Left renal pelvis (tissue), 4 donors: ENCODE results near the gene AKR7A3. TPM values are rescaled to one million over a fixed set of nuclear protein-coding genes. Genes with fewer than 3 reads are reported as not detected.
"Not testable (repeated sequence)": the region's sequence is repeated elsewhere in the genome, so short reads cannot be mapped to it uniquely, and the experiment has no call there.

Experiments used
- DNase-seq, 4 donors: peaks; one replicate each; pipeline ENCODE4 v3.0.0-alpha.2; 2013; ENCODE audit warnings: low read depth in 4 of 4, low spot score in 3 of 4
- polyA plus RNA-seq, 4 donors: library from polyadenylated mRNA; unstranded; fragments of 120-200 nt; gene quantifications; one replicate each; pipeline ENCODE4 v1.2.1, GENCODE V29; 2013; ENCODE audit not compliant: insufficient read length in 4 of 4

Gene AKR7A3
- polyA plus RNA-seq, 4 donors, result 0.75 to 3.6 (median 1.2) TPM

DNA sequence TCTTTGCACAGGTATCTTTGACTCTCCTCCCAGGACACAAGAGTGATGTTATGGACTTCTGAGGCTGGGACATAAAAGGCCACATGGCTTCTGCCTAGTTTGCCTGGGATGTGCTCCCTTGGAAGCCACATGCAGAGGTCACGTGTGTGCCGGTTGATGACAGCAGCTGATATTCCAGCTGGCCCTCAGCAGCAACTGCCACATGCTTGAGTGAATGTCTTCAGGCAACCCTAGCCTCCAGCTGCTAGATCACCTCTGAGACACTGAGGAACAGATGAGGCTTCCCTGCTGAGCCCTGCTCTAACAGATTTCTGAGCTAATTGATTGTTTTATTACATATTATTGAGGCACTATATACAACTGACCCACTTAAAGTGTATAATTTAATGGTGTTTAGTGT is 11.6 kb upstream of the AKR7A3 start:
- no peak for DNase-seq

DNA sequence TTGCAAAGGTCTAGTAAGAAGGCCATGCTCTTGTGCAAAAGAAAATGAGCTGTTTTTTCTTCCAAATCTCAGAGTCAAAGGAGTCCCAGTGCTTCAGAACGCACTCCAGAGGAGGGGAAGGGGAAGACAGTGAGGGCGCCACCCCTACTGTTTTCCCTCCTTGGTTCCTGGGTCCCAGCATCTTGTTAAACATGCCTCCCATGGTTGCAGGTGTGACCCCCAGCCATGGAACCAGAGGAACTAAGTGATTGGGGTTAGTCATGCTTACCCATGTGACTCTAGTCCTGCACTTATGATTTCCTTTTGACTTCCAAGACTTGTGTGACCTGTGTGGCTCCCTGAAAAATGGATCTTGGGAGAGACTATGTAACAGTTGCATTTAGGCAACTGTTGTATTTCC is 6.1 kb upstream of the AKR7A3 start:
- DNase-seq, result no peak

DNA sequence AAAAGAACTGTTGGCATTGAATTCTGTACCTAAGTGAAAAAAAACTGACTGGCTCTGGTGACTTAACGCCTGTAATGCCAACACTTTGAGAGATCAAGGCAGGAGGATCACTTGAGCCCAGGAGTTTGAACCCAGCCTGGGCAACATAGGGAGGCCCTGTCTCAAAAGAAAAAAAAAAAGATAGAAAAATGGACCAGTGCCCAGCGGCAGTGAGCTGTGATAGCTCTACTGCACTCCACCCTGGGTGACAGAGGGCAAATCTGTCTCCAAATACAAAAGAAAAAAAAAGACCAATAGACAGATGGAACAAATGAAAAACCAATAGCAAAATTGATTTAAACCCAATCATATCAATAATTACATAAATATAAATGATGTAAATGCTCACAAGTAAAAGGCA is 674 bp upstream of the AKR7A3 start:
- no peak for DNase-seq

DNA sequence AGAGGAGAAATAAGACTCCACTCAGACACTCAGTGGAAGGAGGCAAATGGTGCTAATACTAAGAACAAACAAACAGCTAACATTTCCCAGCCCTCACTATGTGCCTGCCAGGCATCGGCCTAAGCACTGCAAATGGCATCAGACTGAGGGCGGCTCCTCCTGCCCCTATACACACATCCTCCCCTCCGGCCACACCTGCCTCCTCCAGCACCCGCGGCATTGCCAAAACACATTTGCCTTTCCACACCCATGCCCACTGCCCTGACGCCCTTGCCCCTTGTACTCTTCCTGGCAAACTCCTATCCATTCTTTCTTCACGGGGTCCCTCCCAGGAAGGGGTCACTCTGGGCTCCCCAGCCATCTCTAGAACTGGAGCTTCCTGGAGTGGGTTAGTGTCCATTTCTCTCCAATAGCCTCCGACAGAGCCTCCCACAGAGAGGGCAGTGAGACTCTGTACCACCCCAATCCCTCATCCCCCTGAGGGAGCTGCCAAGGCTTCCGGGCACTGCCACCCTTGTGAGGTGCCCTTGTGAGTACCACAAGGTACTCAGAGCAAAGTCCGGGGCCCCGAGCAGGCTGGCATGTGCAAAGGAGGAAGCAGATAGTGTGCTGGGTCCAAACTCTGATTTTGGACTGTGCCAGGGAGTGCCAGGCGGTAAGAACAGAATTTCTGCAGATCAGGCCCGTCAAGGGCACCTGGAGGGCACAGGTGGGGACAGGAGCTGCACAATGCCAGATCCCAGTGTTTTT is 959 bp downstream of the AKR7A3 start:
- DNase-seq, result no peak

DNA sequence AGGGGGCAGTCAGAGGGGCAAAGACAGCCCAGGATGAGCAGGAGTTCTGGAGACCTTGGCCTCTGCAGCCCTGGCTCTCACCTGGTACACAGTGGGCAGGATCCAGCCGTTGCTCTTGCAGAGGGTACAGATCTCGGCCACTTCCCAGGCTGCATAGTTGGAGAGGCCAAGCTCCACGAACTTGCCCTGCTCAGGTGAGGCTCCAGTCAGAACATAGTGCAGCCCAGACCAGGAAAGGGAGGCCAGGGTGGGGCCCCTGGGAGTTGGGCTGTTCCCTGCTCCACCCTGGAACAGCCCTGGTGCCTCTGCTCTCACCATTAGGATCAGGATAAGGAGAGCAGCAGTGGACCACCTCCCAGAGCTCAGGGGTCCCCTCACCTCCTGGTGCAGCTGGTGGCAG is 2.8 kb downstream of the AKR7A3 start:
- DNase-seq, result not testable (repeated sequence)

DNA sequence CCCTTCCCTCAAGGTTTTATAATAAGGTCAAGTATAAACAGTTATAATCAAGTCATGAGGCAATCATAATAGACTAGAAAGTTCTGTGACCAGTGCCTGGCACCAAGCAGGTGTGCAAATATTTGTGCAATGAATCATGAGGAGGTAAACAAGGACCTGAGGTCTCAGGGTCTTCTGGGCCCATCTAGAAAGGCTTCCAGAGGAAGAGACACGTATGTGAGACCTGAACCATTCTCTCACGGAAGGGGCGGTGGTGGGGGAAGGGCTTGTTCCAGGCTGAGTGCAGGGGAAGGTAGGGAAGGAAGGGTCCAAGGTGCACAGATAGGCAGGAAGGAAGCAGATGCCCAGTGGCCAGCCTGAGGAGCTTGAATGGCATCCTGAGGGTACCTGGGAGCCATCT is 3.2 kb downstream of the AKR7A3 start:
- not testable (repeated sequence) for DNase-seq

DNA sequence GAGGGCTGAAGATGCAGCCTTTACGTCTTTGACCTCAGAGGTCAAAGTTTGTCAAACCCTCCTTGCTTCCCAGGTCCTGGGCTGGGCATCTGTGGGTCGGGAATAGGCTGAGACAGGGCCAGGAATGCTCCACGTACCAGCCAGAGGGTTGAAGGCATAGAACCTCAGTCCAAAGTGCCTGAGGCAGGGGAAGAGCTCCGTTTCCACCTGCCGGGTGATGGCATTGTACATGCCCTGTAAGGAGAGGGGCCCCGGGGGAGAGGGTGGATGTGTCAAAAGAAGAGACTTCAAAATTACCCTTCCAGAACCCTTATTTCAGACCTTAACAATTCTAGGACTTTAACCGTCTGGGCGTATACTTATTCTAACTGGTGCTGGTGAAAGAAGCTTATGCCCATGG is 3.7 kb downstream of the AKR7A3 start:
- no peak for DNase-seq

DNA sequence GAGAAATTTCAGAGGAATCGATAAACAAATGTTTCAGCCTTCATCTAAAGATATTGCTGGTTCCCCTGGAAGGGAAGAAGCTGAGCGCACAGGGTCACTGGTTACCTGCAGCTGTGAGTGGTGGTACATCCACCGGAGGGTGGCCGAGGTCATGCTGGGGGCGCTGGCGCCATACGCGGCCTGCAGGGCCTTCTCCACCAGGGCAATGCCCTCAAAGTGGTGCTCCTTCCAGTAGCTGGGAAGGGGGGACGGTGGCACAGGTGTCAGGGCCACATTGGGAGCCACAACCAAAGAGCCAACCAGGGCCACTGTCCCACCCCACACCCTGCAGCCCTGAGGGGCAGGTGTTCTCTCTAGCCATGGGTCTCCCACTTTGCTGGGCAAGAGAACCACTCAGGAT is 4.7 kb downstream of the AKR7A3 start:
- DNase-seq, result no peak

DNA sequence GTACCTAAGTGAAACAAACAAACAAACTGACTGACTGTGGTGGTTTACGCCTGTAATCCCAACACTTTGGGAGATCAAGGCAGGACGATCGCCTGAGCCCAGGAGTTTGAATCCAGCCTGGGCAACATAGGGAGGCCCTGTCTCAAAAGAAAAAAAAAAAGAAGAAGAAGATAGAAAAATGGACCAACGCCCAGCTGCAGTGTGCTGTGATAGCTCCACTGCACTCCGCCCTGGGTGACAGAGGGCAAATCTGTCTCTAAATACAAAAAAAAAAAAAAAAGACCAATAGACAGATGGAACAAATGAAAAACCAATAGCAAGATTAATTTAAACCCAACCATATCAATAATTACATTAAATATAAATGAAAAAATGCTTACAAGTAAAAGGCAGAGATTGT is 13.9 kb downstream of the AKR7A3 start:
- DNase-seq, result no peak

DNA sequence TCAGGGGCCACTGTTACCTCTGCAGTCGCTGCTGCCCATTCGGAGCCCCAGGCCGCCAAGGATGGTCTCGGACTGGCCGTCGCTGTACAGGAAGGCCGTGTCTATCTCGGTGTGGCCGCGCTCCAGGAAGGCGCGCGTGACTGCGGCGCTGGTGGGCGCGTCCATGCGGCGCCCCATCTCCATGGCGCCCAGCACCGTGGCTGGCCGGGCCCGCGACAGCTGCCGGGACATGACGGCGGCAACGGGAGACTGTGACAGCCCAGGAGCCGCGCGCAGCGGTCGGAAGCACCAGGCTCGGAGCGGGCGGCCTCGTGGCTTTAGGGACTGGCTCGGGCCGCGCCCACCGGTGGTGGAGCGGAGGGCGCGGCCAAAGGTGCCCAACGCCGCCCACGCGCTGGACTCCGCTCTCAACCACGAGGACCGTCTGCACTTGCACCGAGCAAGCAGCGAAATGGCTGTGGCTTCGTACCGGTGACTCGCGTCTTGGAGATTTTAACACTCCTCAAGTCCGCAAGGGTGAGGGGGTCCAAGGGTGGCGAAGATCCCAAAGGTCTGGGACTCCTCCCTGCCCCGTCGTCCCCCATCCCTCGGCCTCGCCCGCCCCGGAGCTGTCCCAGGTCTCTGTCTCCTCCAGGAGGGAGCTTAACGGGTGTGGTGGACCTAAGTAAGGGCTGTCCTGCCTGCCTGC is 14.6 kb downstream of the AKR7A3 start:
- not testable (repeated sequence) for DNase-seq

DNA sequence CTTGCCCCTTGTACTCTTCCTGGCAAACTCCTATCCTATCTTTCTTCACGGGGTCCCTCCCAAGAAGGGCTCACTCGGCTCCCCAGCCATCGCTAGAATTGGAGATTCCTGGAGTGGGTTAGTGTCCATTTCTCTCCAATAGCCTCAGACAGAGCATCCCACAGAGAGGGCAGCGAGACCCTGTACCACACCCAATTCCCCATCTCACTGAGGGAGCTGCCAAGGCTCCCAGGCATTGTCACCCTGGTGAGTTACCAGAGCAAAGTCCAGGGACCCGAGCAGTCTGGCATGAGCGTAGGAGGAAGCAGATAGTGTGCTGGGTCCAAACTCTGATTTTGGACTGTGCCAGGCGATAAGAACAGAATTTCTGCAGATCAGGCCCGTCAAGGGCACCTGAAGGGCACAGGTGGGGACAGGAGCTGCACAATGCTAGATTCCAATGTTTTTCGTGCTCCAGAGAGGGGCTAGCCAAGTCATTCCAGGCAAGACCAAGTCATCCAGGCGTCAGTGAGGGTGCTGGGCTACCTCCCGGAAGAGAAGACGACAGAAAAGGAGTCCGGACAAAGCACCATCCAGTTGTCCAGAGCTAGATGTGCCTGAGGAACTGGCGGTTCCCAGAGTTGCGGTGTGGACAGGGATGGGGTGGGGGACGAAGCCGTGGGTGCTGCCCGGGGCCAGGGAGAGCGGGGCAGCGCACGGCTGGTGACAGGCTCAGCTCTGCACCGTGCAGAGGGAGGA is 15.3 kb downstream of the AKR7A3 start:
- no peak for DNase-seq

DNA sequence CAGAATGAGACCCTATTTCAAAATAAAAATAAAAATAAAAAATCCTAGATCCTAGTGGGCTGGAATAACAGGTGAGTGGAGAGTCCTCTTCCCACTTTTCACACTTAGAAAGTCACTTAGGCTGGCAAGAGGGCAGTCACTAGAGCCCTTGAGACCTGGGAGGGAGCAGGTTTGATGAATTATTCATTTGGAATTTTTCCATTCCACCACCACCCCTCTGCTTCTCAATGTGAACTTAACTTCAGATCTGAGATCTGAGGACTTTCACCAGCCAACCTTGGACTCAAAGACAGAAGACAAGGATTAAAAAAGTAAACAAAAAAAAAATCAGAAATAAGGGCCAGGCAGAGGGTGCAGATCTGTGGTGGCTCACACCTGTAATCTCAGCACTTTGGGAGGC is 16.5 kb downstream of the AKR7A3 start:
- no peak for DNase-seq

DNA sequence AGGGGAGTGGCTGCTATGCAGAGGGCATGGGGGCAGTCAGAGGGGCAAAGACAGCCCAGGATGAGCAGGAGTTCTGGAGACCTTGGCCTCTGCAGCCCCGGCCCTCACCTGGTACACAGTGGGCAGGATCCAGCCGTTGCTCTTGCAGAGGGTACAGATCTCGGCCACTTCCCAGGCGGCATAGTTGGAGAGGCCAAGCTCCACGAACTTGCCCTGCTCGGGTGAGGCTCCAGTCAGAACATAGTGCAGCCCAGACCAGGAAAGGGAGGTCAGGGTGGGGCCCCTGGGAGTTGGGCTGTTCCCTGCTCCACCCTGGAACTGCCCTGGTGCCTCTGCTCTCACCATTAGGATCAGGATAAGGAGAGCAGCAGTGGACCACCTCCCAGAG is 18.2 kb downstream of the AKR7A3 start:
- not testable (repeated sequence) for DNase-seq

DNA sequence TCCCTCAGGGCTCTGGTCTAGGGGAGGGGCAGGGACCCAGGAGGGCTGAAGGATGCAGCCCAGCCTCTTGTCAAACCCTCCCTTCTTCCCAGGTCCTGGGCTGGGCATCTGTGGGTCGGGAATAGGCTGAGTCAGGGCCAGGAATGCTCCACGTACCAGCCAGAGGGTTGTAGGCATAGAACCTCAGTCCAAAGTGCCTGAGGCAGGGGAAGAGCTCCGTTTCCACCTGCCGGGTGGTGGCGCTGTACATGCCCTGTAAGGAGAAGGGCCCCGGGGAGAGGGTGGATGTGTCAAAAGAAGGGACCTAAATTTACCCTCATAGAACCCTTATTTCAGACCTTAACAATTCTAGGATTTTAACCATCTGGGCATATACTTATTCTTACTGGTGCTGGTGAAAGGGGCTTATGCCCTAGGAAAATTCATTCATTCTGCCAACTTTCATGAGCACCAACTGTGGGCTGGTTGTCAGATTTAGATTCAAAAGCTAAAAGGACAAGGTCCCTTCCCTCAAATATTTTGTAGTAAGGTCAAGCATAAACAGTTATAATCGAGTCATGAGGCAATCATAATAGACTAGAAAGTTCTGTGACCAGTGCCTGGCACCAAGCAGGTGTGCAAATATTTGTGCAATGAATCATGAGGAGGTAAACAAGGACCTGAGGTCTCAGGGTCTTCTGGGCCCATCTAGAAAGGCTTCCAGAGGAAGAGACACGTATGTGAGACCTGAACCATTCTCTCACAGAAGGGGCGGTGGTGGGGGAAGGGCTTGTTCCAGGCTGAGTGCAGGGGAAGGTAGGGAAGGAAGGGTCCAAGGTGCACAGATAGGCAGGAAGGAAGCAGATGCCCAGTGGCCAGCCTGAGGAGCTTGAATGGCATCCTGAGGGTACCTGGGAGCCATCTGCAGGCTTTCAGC is 18.9 kb downstream of the AKR7A3 start:
- DNase-seq, result not testable (repeated sequence)

DNA sequence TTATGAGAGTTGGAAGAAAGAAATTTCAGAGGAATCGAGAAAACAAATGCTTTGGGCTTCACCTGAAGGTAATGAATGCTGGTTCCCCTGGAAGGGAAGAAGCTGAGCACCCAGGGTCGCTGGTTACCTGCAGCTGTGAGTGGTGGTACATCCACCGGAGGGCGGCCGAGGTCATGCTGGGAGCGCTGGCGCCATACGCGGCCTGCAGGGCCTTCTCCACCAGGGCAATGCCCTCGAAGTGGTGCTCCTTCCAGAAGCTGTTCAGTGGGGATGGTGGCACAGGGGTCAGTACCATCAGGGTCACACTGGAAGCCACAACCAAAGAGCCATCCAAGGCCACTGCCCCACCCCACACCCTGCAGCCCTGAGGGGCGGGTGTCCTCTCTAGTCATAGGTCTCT is 20.1 kb downstream of the AKR7A3 start:
- no peak for DNase-seq

DNA sequence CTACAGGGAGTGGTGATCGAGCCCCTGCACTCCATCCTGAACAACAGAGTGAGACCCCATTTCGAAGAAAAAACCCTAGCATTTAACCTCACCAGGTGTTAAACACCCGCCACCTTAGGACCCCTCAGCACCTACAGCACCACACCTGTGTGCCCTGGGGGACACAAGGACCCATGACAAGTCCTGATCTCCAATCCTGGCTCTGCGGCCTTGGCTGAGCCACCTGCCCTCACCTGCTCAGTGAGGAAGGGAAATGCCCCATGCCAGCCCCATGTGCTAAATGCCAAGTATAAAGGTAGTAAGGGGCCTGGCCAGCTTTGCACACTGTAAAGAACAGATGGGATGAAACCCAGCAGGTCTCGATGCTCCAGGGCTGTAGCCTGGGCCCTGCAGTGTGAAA is 25.8 kb downstream of the AKR7A3 start:
- no peak for DNase-seq

DNA sequence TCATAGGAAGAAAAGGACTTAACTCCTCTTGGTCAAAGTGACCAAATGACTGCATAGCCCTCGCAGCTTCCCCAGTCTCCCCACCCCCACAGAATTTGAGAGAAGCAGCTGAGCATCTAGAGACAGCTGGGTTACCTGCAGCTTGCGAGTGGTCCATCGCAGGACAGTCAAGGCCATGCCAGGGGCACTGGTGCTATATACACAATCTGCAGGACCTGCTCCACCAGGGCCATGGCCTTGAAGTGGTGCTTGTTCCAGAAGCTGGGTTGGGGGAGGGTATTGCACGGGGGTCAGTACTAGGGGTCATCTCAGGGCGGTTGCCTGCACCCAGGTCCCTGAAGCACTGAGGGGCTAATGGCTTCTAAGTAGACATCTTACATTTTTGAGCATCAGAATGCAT is 26.5 kb downstream of the AKR7A3 start:
- DNase-seq, result no peak

DNA sequence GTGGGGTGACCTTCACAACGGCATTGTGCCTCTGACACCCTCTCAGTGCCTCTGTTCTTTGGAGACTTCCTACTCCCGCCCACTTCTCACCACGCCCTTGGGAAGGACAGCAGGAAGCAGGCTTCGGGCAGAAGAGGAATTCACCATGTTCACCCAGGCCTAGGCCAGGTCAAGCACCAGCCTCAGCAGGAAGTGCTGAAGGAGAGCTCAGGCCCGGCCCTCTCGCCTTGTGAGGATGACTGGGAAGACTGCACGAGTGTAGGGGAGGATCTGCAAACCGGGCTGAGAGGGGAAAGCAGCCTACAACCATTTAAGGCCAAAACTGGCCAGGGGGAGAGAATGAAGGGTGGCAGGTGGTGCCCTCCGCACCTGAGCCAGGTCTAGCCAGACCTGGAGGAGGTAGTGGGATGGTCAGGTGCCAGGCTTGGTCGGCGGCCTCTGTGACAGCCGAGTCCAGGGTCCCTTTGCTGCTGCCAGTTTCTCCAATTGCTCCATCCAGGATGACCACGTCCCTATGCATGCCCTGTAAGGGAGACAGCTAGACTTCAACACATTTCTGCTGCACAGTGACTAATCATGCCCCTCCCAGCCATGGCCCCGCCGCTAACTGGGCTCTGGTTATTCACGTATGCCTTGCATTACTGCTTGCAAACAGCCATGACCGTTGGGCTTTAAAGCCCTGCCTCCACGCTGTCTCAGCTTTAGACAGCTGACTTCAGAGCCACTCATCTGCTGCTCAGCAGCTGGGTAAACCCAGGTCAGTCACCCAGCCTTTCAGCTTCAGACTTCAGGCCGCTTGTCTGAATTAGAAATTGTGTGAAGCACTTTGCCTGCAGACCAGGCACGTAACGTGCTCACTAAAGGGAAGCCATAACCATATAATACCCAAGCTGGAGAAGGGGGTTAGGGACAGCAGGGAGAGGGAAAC is 28.1 kb downstream of the AKR7A3 start:
- DNase-seq, result no peak

DNA sequence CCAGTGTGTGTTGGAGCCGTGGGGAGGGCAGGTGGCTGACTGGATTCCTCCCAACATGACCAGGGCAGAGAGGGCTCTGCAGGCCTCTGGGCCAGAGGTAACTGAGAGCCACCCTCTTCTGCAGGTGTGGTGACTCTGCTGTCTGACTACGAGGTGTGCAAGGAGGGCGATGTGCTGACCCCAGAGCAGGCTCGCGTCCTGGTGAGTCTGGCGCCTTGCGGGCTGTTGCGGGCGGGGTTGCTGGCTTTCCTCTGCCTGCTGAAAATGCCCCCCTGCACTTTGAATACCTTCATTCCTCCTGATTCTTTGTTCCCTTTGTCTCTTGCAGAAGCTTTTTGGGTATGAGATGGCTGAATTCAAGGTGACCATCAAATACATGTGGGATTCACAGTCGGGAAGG is 30.2 kb downstream of the AKR7A3 start:
- DNase-seq, result no peak
